Suprapubic skin (tissue), 4 donors: ENCODE data around the gene HNRNPLL. TPM values are rescaled to one million over a fixed set of nuclear protein-coding genes. Genes with fewer than 3 reads are reported as not detected.

ENCODE experiments used
- DNase-seq, 2 donors: peaks; one replicate each; pipeline ENCODE4 v3.0.0-alpha.2; 2019; ENCODE audit warnings: low spot score in 2 of 2
- H3K27ac ChIP-seq: fragments of 200-600 bp; sonication (generic); one replicate; pipeline ENCODE4 v1.5.1; 2019
- H3K27me3 ChIP-seq: fragments of 200-600 bp; sonication (generic); one replicate; pipeline ENCODE4 v1.5.1; 2019
- H3K36me3 ChIP-seq: fragments of 200-600 bp; sonication (generic); one replicate; pipeline ENCODE4 v1.5.1; 2019
- H3K4me1 ChIP-seq: fragments of 200-600 bp; sonication (generic); one replicate; pipeline ENCODE4 v1.5.1; 2019
- H3K4me3 ChIP-seq: fragments of 200-600 bp; sonication (generic); one replicate; pipeline ENCODE4 v1.5.1; 2019; ENCODE audit warnings: mild to moderate bottlenecking
- H3K9me3 ChIP-seq: fragments of 200-600 bp; sonication (generic); one replicate; pipeline ENCODE4 v1.5.1; 2019
- EP300 ChIP-seq: sonication (generic); formaldehyde crosslinking; IDR thresholded peaks from one replicate; pipeline ENCODE4 v1.6.1; 2017; ENCODE audit warnings: antibody characterized with exemption
- POLR2A ChIP-seq, 2 donors: fragments of 450-650 bp; IDR thresholded peaks; one replicate each; pipeline ENCODE4 v1.6.1; 2017; ENCODE audit warnings: antibody characterized with exemption in 2 of 2, mild to moderate bottlenecking in 2 of 2, moderate library complexity in 2 of 2
- POLR2AphosphoS5 ChIP-seq, 3 donors: sonication (generic); formaldehyde crosslinking; IDR thresholded peaks; one replicate each; pipeline ENCODE4 v1.6.1; 2017; ENCODE audit warnings: antibody characterized with exemption in 3 of 3
- WGBS: methylation state at CpG from one replicate; pipeline ENCODE4 v1.1.5; 2018; 5-methylcytosine and 5-hydroxymethylcytosine counted together
- total RNA-seq, 4 donors: library from RNA; depleted of rRNA; stranded (reverse); fragments of >200 nt; gene quantifications; one replicate each; pipeline ENCODE4 v1.1.0, GENCODE V29; 2016
- TF ChIP-seq, protein P1 (sequence below), 2 donors: fragments of 200-600 bp in 1 of 2; fragments of 450-650 bp in 1 of 2; sonication (generic) in 1 of 2; IDR thresholded peaks; one replicate each; pipeline ENCODE4 v1.5.1; 2016 to 2019; ENCODE audit warnings: antibody characterized with exemption in 2 of 2, mild to moderate bottlenecking in 1 of 2, moderate library complexity in 1 of 2

HNRNPLL gene
- total RNA-seq, 4 donors from 2014 or later, result 13.1 to 54.6 (median 23.4) TPM

DNA sequence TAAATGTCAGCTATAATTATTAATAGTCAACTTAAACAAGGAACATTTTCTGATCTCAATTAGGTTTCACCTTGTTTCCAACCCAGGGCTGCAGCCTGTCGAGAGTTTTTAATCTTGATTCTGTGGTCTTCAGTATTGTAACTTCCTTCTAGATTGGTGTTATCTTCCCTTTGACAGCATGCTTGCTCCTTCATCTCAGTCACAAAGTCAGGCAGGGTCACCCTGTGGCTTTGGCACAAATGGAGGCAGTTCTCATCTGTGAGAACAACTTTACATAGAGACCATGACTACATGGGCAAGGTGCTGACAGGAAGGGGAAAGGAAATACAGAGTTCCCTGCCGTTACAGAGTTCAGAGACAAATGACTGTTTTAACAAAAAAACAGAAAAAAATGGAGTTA, 50.5 kb downstream of the HNRNPLL start:
- no peak overlapping the region for H3K4me3 ChIP-seq
- H3K9me3 ChIP-seq, result no peaks in the 10 kb centered on the region
- H3K27ac ChIP-seq, result no peak overlapping the region
- WGBS, result 69% methylated on average over 2 of the region's 2 CpGs
- H3K4me1 ChIP-seq, result no peaks in the 10 kb centered on the region
- H3K36me3 ChIP-seq, result no peaks in the 10 kb centered on the region
- TF ChIP-seq POLR2AphosphoS5 (IDR thresholded peaks at IDR 0.05) (no peak), EP300 (no peak), POLR2A (IDR thresholded peaks at IDR 0.05) (no peak)
- TF ChIP-seq, protein P1, sequence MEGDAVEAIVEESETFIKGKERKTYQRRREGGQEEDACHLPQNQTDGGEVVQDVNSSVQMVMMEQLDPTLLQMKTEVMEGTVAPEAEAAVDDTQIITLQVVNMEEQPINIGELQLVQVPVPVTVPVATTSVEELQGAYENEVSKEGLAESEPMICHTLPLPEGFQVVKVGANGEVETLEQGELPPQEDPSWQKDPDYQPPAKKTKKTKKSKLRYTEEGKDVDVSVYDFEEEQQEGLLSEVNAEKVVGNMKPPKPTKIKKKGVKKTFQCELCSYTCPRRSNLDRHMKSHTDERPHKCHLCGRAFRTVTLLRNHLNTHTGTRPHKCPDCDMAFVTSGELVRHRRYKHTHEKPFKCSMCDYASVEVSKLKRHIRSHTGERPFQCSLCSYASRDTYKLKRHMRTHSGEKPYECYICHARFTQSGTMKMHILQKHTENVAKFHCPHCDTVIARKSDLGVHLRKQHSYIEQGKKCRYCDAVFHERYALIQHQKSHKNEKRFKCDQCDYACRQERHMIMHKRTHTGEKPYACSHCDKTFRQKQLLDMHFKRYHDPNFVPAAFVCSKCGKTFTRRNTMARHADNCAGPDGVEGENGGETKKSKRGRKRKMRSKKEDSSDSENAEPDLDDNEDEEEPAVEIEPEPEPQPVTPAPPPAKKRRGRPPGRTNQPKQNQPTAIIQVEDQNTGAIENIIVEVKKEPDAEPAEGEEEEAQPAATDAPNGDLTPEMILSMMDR (IDR thresholded peaks at IDR 0.05), result no peak
- no peaks in the 10 kb centered on the region for H3K27me3 ChIP-seq
- DNase-seq, result no peak

DNA sequence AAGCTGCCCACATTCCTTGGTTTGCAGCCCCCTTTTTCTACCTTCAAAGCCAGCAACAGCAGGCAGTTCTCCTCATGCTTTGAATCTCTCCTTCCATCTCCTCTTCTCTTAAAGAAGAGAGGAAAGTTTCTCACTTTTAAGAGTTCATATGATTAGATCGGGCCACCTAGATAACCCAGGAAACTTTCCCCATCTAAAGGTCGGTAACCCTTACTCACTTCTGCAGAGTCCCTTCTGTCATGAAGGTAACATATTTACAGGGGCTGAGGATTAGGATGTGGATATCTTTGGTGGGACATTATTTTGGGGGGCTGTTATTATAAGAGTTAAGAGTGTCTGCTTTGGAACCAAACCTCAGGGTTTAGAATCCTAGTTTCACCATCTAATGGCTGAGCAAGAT, 51.0 kb downstream of the HNRNPLL start:
- H3K4me3 ChIP-seq, result no peak overlapping the region
- no peak for DNase-seq

DNA sequence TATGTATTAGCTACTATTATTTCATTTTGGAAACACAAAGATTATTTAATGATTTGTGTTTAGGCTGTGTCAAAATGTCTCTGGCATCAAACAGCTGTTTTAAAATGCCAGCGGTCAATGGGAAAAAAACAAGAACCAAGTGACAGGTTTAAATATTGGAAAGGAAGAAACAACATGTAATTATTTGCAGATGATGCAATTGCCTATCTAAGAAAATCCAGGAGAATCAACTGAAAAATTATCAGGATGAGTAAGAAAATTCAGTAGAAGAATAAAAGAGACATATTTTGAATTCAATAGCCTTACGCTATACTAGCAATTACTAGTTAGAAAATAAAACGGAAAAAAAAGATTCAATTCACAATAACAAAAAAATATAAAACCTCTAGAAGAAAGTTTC, 51.6 kb downstream of the HNRNPLL start:
- Histone ChIP-seq H3K9me3 (no peaks in the 10 kb centered on the region), H3K4me3 (no peak overlapping the region), H3K4me1 (no peaks in the 10 kb centered on the region), H3K27ac (no peak overlapping the region), H3K27me3 (no peaks in the 10 kb centered on the region), H3K36me3 (no peaks in the 10 kb centered on the region)
- TF ChIP-seq EP300, result no peak
- TF ChIP-seq, protein P1 (IDR thresholded peaks at IDR 0.05), result no peak
- no peak for TF ChIP-seq POLR2AphosphoS5 (IDR thresholded peaks at IDR 0.05)
- TF ChIP-seq POLR2A (IDR thresholded peaks at IDR 0.05), result no peak
- whole genome bisulfite sequencing, result 94% methylated on average over 3 of the region's 3 CpGs
- DNase-seq, result no peak

More for the DNA sequence above, 51.0 kb downstream of the HNRNPLL start:
- TF ChIP-seq POLR2A (IDR thresholded peaks at IDR 0.05), result no peak
- TF ChIP-seq, protein P1 (IDR thresholded peaks at IDR 0.05), result no peak
- no peak for TF ChIP-seq POLR2AphosphoS5 (IDR thresholded peaks at IDR 0.05)
- TF ChIP-seq EP300, result no peak
- Histone ChIP-seq H3K27me3 (no peaks in the 10 kb centered on the region), H3K36me3 (no peaks in the 10 kb centered on the region), H3K9me3 (no peaks in the 10 kb centered on the region), H3K27ac (no peak overlapping the region), H3K4me1 (no peaks in the 10 kb centered on the region)
- WGBS, result 85% methylated on average over 2 of the region's 2 CpGs

DNA sequence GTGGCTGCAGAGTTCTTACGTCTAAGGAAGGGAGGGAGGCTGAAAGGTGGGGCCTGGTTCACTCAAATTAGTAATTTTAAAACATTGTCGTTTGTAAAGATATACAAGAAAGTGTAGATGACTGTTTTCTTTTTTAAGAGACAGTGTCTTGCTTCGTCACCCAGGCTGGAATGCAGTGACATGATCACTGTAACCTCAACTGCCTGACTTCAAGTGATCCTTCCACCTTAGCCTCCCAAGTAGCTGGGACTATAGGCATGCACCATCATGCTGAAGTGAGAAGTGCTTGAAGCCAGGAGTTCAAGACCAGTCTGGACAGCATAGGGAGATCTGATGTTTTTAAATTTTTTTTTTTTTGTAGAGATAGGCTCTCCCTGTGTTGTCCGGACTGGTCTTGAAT, 52.9 kb downstream of the HNRNPLL start:
- TF ChIP-seq, protein P1 (IDR thresholded peaks at IDR 0.05), result no peak
- no peak for TF ChIP-seq EP300
- TF ChIP-seq POLR2A (IDR thresholded peaks at IDR 0.05), result no peak
- no peak for TF ChIP-seq POLR2AphosphoS5 (IDR thresholded peaks at IDR 0.05)
- Histone ChIP-seq H3K27me3 (no peaks in the 10 kb centered on the region), H3K27ac (no peak overlapping the region), H3K4me3 (no peak overlapping the region), H3K9me3 (no peaks in the 10 kb centered on the region), H3K4me1 (no peaks in the 10 kb centered on the region), H3K36me3 (no peaks in the 10 kb centered on the region)
- DNase-seq, result no peak
- 75% methylated on average over 4 of the region's 4 CpGs for WGBS

DNA sequence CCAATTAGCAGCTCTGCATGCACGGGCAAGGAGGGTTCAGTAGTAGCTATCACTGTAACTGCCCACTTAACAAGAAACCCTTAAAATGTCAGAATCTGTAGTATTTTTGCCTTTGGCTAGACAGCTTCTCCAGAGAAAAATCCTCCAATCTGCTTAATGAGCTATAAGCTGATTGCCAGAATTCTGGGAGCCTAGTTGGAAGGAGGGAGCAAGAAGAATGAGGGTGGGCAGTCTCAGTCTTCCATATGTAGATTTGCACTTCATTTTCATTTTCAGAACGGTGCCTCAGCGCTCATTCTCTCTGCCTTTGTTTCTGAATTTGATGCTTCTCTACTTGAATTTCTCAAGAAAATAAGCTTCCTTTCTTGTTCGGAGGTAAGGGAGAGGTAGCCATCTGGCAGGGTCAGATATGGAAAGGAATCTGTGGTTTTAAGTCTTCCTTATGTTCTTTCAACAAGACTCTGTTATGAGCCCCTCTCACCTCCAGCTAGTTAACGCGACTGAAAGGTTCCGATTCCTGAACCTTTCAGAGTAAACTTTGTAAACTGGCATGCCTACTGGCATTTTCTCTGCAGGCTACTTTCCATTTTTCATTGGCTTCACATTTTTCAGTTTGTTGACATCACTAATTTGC, 53.5 kb downstream of the HNRNPLL start:
- no peak overlapping the region for H3K4me3 ChIP-seq
- TF ChIP-seq POLR2AphosphoS5 (IDR thresholded peaks at IDR 0.05) (no peak), POLR2A (IDR thresholded peaks at IDR 0.05) (no peak), EP300 (no peak)
- TF ChIP-seq, protein P1 (IDR thresholded peaks at IDR 0.05), result no peak
- DNase-seq, result no peak
- no peaks in the 10 kb centered on the region for H3K4me1 ChIP-seq
- no peaks in the 10 kb centered on the region for H3K9me3 ChIP-seq
- no peaks in the 10 kb centered on the region for H3K36me3 ChIP-seq
- H3K27me3 ChIP-seq, result no peaks in the 10 kb centered on the region
- H3K27ac ChIP-seq, result no peak overlapping the region
- 60% methylated on average over 7 of the region's 7 CpGs for WGBS
